HG02970 (cell line): ENCODE data around the gene NDUFA13.

Experiments
- ATAC-seq: cut with Tn5 transposase; IDR thresholded peaks from one replicate; pipeline ENCODE4 v1.9.1; 2021; ENCODE audit warnings: mild to moderate bottlenecking, moderate library complexity, moderate number of reproducible peaks; ENCODE audit not compliant: unreplicated experiment, low FRiP score

Gene NDUFA13

DNA sequence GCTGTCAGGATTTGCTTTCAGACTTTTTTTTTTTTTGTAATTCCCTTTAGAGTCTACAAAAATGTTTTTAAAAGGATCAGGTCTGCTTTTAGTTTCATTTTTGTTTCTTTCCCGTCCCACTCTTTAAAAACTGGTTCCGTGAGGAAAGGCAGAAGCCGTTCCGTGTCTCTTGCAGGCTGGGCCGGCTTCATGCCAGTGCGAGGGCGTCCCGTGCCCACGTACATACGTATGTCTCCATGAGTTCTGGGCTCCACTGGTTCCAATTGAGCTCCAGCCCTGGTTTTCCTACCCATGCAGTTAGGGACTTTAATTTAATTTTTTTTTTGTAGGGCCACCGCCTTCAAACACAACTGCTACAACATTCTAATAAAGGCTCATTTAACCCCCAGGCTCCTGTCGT is 9.4 kb upstream of the NDUFA13 start:
- no peak for ATAC-seq

DNA sequence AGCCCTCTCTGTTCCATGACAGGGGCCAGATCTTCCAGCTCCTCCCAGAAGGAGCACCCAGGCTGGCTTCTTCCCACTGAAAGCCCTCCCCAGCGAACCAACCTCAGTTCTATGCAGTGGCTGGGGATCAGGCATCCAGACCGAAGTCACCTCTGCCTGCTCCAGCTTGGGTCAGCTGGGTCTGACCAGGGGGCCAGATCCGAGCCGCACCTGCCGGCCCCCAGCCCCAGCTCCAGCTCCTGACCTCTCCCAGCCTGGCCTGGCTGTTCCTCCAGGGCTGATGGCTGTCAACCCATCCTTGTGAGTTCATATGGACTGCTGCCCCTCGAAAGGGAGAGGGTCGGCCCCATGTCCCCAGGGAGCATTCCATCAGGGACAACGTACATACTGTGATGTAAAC is 8.7 kb upstream of the NDUFA13 start:
- ATAC-seq = no peak

DNA sequence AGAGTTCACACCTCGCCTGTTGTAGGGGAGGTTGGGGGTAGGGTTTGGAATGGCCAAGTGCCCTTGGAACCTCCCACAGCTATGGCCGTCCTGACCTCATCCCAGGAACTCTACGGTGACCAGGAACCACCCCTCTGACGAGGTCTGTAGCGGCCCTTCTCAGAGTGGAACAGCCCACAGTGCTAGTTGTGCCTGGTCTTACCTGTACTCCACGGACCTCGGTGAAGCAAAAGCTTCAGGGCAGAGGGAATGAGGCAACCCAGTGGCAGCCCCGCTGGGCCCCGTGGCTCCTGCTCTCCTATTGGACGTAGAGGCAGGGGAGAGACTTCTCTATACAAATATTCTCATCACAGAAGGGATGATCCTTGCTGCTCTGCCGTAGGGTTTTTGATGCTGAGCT is 7.8 kb upstream of the NDUFA13 start:
- no peak for ATAC-seq

DNA sequence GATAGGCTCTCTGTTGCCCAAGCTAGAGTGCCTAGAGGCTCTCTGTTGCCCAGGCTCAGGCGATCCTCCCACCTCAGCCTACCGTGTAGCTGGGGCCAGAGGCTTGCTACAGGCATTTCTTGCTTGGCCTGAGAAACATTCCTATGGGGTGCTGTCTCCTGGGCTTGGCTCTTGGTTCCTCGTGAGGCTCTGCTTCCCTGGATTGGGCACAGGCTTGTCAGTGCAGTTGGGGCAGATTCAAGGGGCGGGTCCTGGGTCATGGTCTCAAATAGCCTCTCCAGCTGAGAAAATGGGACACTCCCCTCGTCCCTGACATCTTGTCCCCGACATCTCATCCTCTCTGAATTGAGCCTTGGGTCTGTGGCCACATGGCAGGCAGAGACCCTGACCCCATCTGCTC is 5.6 kb upstream of the NDUFA13 start:
- ATAC-seq = no peak

DNA sequence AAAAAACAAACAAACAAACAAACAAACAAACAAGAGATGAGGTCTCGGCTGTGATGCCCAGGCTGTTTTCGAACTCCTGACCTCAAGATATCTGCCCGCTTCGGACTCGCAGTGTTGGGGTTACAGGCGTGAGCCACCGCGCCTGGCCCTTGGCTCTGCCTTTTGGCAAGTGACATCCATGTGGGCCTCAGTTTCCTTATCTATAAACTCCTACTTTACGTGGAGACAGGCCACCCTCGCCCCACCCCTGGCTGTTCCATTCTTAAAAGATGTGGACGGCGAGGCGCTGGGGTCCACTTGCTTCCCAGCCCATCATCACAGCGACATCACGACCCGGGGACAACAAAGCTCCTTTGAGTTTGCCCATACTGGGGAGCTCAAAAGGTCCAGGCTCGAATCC is 2.3 kb upstream of the NDUFA13 start:
- no peak for ATAC-seq

DNA sequence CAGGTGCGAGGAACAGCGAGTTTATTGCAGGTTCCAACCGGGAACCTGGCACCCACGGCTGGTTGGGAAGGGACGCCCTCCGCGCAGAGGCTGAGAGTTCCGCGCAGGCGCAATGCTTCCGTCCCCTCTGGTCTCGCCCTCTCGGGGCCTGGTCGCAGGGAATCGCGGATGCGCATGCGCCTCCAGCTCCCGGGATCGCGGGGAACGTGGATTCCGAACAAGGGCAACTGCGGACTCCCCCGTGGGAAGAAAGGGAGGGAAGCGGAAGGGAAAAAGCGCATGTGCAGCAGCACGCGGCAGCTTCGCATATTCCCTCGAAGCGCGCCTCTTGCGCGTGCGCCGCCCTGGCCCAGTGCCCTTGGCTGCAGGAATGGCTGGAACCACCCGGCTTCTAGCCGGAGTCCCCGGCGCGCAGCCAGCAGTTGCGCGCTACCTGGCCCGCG is 1.8 kb upstream of the NDUFA13 start:
- ATAC-seq = no peak

DNA sequence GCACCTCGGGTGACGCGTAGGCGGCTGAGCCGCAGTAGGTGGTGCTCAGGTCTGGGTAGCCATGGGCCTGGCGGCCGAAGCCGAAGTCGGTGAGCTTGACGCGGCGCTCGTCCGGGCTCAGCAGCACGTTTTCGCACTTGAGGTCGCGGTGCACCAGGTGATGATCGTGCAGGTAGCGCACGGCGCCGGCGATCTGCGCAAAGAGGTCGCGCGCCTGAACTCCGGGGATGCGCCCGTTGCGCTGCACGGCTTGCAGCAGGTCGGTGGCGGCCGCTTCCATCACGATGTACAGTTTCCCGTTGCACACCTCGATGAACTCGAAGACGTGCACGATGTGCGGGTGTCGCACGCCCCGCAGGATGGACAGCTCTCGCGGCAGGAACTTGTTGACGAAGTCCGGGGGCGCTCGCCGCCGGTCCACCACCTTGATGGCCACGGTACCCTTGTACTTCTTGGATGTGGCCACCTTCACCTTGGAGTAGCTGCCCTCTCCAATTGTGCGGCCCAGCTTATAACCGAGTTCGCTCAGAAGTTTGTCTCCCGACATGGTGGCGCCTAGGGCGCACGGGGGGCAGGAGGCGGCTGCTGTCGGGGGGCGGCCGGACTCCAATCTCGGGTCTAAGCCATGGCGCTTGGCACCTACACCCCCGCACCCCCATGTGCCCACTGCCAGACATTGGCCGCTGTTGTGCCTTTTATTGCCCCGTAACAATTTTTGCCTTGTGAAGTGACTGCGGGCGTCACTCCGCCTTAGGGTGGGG is 964 bp upstream of the NDUFA13 start, which contains the start of gene TSSK6:
TSSK6 (minus strand) TSS at position 668 of the 761 bp plus-strand sequence; CDS start at position 547, 121 bp downstream.
- ATAC-seq = no peak

DNA sequence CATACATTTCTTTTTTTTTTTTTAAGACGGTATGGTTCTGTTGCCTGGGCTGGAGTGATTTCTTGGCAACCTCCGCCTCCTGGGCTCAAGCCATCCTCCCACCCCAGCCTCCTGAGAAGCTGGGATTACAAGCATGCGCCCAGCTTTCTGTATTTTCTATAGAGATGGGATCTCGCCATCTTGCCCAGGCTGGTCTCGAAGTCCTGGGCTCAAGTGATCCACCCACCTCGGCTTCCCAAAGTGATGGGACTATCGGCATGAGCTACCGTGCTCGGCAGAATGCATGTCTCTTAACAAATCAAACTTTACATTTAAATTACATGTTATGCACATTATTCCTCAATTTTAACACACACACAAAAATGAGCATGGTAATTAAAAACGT is 1.2 kb downstream of the NDUFA13 start:
- ATAC-seq = no peak

DNA sequence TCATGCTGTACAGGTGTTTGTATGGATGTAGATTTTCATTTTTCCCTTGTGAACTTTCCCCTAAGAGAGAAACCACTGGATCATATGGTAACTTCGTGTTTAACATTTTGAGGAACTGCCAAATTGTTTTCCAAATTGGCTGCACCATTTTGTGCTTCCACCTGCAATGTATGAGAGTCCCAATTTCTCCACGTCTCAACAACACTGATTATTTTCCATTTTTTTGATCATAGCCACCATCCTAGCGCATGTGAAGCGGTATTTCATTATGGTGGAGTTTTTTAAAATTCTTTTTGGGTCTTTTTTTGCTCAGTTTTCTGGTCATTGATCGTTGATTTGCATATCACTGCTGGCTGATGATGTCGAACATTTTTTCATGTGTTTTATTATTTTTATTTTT is 5.0 kb downstream of the NDUFA13 start:
- no peak for ATAC-seq

DNA sequence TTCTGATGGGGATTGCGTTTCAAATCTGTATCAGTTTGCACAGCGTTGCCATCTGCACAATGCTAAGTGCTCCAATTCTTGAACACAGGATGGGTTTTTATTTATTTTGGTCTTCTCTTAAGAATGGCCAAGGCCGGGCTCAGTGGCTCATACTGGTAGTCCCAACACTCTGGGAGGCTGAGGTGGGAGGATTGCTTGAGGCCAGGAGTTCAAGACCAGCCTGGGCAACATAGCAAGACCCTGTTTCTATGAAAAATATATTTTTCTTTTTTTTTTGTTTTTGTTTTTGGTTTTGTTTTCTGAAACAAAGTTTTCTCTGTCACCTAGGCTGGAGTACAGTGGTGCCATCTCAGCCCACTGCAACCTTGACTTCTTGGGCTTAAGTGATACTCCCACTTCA is 7.2 kb downstream of the NDUFA13 start:
- no peak for ATAC-seq

DNA sequence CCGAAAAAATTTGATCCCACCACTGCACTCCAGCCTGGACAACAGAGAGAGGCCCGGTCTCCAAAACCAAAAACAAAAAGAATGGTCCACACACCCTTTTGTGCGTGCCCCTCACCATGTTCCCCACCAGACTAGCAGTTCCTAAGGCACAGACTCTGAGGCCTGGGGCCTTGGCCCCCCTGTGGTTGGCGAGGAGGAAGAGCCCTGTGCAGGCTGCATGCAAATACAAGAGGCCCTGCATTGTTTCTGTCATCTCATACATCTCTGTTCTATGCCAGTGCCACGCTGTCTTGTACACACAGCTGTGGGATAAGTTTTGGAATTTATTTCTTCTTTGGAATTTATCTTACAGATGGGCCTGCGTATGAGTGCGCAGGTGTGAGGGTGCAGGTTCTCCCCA is 8.0 kb downstream of the NDUFA13 start:
- ATAC-seq = no peak

DNA sequence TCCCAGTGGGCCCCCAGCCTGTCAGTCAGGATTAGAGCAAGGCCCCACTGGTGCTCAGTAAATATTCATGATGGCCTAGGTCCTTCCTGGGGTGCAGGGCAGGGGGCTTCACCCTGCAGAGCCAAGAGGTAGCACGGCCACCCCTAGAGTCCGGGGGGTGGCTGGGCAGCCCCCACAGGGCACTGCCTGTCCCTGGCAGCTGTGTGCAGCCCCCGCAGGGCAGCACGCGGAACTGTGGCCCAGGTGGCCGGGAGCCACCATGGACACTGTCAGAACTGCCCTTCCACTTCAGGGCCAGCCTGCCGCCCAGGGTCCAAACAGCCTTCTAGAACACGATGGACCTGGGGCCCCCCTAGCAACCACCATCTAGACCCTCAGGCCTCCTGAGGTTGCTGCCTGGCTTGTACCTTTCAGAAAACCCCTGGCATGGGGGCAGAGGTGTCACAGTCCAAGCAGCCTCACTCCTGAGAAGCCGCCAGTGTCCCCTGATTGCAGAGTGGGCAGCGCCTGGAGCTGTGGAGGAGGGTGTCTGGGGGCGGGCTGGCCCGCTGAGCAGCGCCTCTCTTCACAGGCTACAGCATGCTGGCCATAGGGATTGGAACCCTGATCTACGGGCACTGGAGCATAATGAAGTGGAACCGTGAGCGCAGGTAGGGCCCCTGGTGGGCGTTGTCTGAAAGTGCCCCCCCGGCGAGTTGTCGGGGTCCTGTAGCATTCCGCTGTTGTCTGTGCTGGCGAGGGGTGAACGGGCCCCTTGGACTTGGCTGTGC is 9.8 kb downstream of the NDUFA13 start:
- ATAC-seq = no peak

DNA sequence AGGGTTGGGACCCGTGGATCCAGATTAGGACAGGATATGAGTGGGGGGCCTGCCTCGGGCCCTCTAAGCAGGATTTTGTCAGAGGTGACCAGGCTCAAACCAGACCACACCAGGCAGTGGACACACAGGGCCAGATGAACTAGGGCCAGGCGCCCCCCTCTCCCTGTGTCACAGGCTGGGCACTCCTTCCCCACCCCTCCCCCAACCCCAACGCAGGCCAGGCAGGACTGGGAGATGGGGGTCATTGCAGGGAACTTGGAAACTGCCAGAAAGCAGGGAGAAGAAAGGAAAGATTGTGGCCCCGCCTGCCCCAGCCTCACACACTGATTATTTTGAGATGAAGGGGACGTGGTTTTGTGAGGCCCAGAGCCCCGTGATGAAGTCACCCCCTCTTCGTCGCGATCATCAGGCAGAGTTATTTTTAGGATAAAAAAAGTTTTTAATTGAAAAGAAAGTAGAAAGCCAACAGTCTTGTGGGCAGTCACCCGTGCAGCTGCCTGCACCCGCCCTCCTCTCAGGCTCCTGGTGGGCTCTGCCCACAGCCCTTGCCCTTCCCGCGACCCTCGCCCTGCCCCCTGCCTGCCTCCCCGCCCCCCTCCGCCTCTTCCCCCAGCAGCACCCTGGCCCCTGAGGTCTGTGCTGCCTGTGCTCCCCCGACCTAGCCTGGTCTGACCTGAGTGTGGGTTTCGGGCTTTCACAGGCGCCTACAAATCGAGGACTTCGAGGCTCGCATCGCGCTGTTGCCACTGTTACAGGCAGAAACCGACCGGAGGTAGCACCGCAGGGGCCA is 10.8 kb downstream of the NDUFA13 start:
- ATAC-seq = no peak

DNA sequence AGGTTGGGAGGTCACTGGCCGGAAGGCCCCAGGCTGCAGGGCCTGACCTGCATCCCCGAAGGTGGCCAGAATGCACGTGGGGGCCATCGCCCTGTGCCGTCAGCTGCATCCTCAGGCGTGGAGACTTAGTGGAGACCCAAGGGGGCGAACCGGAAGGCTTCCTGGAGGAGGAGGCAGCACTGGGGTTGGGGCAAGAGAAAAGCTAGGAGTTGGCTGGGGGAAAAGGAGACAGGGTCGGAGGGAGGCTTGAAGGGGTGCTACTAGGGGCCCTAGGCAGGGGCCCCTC is 11.3 kb downstream of the NDUFA13 start:
- no peak for ATAC-seq

DNA sequence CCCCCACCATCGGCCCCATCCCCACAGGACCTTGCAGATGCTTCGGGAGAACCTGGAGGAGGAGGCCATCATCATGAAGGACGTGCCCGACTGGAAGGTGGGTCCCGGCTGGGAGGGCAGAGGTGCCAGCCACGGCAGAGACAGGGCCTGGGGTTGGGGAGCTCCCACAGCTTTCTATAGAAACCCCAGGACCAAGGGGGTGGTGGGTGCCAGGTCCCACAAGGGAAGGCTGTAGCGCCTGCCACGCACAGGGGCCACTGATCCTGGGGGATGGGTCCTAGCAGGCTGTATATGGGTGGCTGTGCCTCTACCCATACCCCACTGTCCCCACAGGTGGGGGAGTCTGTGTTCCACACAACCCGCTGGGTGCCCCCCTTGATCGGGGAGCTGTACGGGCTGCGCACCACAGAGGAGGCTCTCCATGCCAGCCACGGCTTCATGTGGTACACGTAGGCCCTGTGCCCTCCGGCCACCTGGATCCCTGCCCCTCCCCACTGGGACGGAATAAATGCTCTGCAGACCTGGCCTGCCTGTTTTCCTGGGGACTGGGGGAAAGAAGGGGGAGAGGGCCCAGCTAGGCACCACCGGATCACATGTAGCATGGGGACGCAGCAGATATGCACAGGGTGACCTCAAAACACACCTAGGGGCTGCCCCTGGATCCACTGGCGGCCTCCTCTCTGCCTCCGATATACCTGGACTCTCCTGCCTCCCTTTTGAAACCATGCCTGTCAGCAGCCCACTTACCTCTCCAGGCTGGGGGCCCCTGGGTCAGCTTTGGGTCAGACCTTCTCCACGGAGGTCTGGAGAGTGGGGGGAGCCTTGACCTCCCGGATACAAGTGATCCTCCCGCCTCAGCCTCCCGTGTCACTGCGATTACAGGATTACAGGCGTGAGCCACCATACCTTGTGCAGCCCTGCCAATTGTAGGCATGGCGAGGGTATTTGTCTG is 11.9 kb downstream of the NDUFA13 start:
- no peak for ATAC-seq

DNA sequence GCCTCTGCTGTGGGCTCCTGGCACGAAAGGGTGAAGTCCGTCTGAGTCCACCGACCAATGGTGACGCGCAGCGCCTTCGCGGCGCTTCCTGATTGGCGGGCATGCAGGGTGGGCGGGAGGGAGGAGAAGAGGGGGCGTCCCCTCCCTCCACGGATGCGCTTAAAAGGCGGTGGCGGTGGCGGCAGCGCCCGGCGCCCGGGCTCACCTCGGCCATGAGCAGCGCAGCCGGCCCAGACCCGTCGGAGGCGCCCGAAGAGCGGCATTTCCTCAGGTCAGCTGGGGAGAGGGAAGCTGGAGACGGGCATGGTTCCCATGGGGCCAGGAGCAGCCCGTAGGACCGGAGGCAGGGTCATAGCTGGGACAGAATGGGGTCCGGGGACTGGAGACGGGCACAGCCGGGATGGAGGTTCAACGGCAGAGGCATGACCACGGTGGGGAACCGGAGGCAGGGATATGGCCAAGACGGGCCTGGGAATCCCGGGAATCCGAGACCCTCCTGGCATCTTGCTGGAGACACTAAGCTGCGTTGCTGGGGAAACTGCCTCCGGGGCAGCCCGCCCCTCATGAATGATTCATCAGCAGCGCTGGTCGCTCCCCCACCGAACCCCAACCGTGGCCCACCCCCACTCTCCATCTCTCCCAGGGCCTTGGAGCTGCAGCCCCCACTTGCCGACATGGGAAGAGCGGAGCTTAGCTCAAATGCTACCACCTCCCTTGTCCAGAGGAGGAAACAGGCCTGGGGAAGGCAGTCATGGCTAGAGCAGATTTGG is 12.9 kb downstream of the NDUFA13 start, which contains the start of gene YJEFN3:
YJEFN3 (plus strand) TSS at position 191 of the 770 bp plus-strand sequence; CDS start at position 213, 22 bp downstream.
- ATAC-seq = no peak

DNA sequence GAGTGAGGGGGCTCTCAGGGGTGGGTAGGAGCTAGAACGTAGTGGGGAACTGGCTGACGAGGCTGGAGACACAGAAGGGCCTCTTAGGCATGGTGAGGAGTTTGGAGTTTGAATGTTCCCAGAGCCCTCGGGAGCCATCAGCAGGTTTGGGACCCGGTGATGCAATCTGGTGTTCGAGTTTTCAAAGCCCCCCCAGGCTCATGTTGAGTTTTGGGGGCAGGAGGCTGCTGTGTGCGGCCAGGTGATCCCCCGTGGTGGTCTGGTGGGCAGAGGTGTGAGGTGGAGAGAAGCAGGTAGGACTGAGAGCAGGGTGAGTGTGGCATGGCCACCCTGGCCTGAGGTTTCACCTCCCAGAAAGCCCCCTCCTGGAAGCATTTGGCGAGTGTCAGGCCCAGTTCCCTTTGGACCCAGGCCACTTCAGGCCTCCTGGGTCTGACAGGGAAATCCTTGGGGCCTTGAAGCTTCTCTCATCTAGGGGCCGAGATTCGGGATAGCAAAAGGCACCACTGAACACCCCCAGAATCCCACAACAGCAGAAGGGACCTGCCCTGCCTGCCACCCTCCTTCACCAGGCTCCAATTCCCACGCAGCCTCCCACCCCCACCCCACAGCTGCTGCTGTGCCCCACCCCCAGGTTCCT is 13.9 kb downstream of the NDUFA13 start:
- ATAC-seq = no peak

DNA sequence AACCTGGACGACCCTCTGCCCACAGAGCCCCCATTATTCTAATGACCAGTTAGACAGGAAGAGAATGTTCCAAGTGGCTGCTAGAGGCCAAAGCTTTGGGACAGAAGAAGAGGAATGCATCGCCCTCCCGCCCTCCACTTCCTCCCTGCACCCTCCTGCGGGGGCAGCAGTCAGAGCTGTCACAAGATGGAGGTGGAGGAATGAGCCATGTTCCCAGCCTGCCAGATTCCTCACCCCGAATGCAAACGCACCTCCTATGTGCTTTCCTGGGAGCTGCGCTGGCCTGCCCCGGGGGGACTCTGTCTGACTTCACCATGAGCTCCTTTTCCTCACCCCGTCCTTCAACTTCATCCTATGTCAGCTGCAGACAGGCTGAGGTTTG is 14.4 kb downstream of the NDUFA13 start:
- no peak for ATAC-seq

DNA sequence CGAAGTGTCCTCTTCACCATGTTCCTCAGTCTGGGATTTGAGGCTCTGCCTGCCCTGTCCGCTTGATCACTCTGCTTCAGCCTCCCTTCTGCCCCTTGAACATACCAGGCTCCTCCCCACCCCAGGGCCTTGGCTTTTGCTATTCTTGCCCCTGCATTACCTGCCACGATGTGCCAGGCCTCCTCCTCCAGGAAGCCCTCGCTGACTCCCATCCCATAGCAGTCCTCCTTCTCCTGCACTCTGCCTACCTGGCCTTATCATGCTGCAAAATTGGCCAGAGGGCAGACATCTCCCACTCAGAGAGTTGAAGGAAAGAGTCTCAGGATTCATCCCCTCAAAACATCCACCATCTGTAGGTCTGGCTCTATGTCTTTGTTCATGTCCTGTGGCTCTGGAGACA is 14.9 kb downstream of the NDUFA13 start:
- no peak for ATAC-seq
